Fibroblast of lung (primary cell): ENCODE results near the gene NR0B2.

Source experiments
- EZH2 ChIP-seq: IDR thresholded peaks from 2 replicates; pipeline ENCODE4 v1.5.1; 2012; ENCODE audit warnings: low read length, control low read depth, mild to moderate bottlenecking; ENCODE audit errors: missing control alignments
- TF ChIP-seq, protein P1 (sequence below), 2 donors: IDR thresholded peaks in 1 of 2; conservative IDR thresholded peaks in 1 of 2; 1 replicate in 1 of 2; 2 replicates in 1 of 2; pipeline ENCODE4 v1.5.1; 2011 to 2012; ENCODE audit warnings: low read length in 2 of 2, control low read depth in 1 of 2, inconsistent platforms in 1 of 2, low read depth in 1 of 2, mild to moderate bottlenecking in 1 of 2

DNA sequence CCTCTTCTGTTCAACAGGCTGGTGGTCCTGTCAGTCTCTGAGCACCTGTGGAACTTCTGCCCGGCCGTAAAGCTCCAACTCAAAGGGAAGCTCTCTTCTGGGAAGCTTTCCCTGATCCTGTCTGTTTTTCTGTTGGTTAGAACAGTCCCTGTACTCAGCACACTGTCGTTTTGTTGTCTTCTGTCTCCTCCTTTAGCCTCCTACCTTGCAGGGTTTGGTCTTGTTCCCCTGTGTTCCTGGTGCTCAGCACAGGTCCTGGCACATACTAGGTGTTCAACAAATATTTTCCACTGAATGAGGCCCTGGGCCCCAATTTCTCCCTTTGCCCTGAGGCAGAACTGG is 46.8 kb upstream of the NR0B2 start:
- TF ChIP-seq, protein P1, sequence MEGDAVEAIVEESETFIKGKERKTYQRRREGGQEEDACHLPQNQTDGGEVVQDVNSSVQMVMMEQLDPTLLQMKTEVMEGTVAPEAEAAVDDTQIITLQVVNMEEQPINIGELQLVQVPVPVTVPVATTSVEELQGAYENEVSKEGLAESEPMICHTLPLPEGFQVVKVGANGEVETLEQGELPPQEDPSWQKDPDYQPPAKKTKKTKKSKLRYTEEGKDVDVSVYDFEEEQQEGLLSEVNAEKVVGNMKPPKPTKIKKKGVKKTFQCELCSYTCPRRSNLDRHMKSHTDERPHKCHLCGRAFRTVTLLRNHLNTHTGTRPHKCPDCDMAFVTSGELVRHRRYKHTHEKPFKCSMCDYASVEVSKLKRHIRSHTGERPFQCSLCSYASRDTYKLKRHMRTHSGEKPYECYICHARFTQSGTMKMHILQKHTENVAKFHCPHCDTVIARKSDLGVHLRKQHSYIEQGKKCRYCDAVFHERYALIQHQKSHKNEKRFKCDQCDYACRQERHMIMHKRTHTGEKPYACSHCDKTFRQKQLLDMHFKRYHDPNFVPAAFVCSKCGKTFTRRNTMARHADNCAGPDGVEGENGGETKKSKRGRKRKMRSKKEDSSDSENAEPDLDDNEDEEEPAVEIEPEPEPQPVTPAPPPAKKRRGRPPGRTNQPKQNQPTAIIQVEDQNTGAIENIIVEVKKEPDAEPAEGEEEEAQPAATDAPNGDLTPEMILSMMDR (conservative IDR thresholded peaks at IDR 0.05 in 1 of 2, IDR thresholded peaks at IDR 0.05 in 1 of 2; ENCODE audit: low read depth in 1 of 2, low read length in 2 of 2), result no peak
- TF ChIP-seq EZH2, result no peak
